ENCODE data around the gene TSEN15. TPM values are rescaled to one million over a fixed set of nuclear protein-coding genes. Genes with fewer than 3 reads are reported as not detected.

Gene TSEN15
- total RNA-seq, 1 experiment from 2014 or later = 31.1 TPM

- no peak overlapping the region for H3K9ac ChIP-seq (ENCODE audit: low read length)
- intact Hi-C loops (cut with micrococcal nuclease) = no loop called here
- no peak overlapping the region for H3K4me3 ChIP-seq (replicated peaks in 1 of 2; ENCODE audit: low read depth in 1 of 2, low read length in 2 of 2)
- ChIA-PET POLR2A (no interaction called here), CTCF (no interaction called here), RAD21 (ENCODE audit: low non-redundant PET in 1 of 2, low total read pairs in 2 of 2, uncharacterized antibody in 2 of 2, unreplicated experiment in 2 of 2) (no interaction called here)
- H3K79me2 ChIP-seq (ENCODE audit: insufficient read depth, low read length) = no peaks in the 10 kb centered on the region
- H3K9me3 ChIP-seq (ENCODE audit: control insufficient read depth in 1 of 2, insufficient read depth in 1 of 2, low read depth in 1 of 2, low read length in 2 of 2) = no peaks in the 10 kb centered on the region
- H2AFZ ChIP-seq (ENCODE audit: low read depth, low read length, poor library complexity, severe bottlenecking) = no peak overlapping the region
- no peaks in the 10 kb centered on the region for H3K27me3 ChIP-seq (ENCODE audit: insufficient read depth, low read length)
- H3K27ac ChIP-seq (ENCODE audit: low read depth, low read length) = no peak overlapping the region
- ATAC-seq (no peak), DNase-seq (ENCODE audit: low read depth, low spot score) (no peak)
- no peaks in the 10 kb centered on the region for H4K20me1 ChIP-seq (ENCODE audit: insufficient read depth)
- no peaks in the 10 kb centered on the region for H3K36me3 ChIP-seq (ENCODE audit: control insufficient read depth in 1 of 2, insufficient read depth in 2 of 2, low read length in 2 of 2)
- no peak overlapping the region for H3K4me2 ChIP-seq (ENCODE audit: low read length)
- H3K4me1 ChIP-seq (ENCODE audit: control insufficient read depth in 1 of 2, insufficient read depth in 2 of 2, low read length in 2 of 2) = no peaks in the 10 kb centered on the region
- no TSS peak for BruUV-seq (replicated peaks)
- H3K9me2 ChIP-seq (ENCODE audit: insufficient read depth) = no peaks in the 10 kb centered on the region
- TF ChIP-seq ZNF274 (IDR thresholded peaks at IDR 0.05; ENCODE audit: low read depth, low read length) (no peak), EZH2phosphoT487 (IDR thresholded peaks at IDR 0.05; ENCODE audit: borderline replicate concordance) (no peak), JUND (IDR thresholded peaks at IDR 0.05) (no peak), RAD21 (IDR thresholded peaks at IDR 0.05; ENCODE audit: low read depth) (no peak)
Measured at GRCh38 chr1:184018622-184019021, 32.9 kb upstream of the TSEN15 start.

GRCh38 chr1:184019069-184019468 lies 32.5 kb upstream of the TSEN15 start:
- H3K9me2 ChIP-seq (ENCODE audit: insufficient read depth) = no peaks in the 10 kb centered on the region
- no TSS peak for BruUV-seq (replicated peaks)
- CTCF ChIA-PET = no interaction called here
- no peak overlapping the region for H3K4me2 ChIP-seq (ENCODE audit: low read length)
- RAD21 ChIA-PET (ENCODE audit: low non-redundant PET in 1 of 2, low total read pairs in 2 of 2, uncharacterized antibody in 2 of 2, unreplicated experiment in 2 of 2) = no interaction called here
- H3K9ac ChIP-seq (ENCODE audit: low read length) = no peak overlapping the region
- no peaks in the 10 kb centered on the region for H3K4me1 ChIP-seq (ENCODE audit: control insufficient read depth in 1 of 2, insufficient read depth in 2 of 2, low read length in 2 of 2)
- H2AFZ ChIP-seq (ENCODE audit: low read depth, low read length, poor library complexity, severe bottlenecking) = no peak overlapping the region
- DNase-seq (ENCODE audit: low read depth, low spot score) (no peak), ATAC-seq (no peak)
- no peak overlapping the region for H3K4me3 ChIP-seq (replicated peaks in 1 of 2; ENCODE audit: low read depth in 1 of 2, low read length in 2 of 2)
- POLR2A ChIA-PET = no interaction called here
- H3K9me3 ChIP-seq (ENCODE audit: control insufficient read depth in 1 of 2, insufficient read depth in 1 of 2, low read depth in 1 of 2, low read length in 2 of 2) = no peaks in the 10 kb centered on the region
- no peaks in the 10 kb centered on the region for H3K79me2 ChIP-seq (ENCODE audit: insufficient read depth, low read length)
- no peaks in the 10 kb centered on the region for H3K27me3 ChIP-seq (ENCODE audit: insufficient read depth, low read length)
- H3K36me3 ChIP-seq (ENCODE audit: control insufficient read depth in 1 of 2, insufficient read depth in 2 of 2, low read length in 2 of 2) = no peaks in the 10 kb centered on the region
- intact Hi-C loops (cut with micrococcal nuclease) = no loop called here
- TF ChIP-seq ATF3 (IDR thresholded peaks at IDR 0.05) (no peak), SIN3A (IDR thresholded peaks at IDR 0.05; ENCODE audit: low read depth) (no peak), CEBPB (IDR thresholded peaks at IDR 0.05; ENCODE audit: low read depth) (no peak), POLR2A (IDR thresholded peaks at IDR 0.05; ENCODE audit: borderline replicate concordance, extremely low read depth, insufficient read depth, insufficient read length) (no peak), ELF1 (IDR thresholded peaks at IDR 0.05; ENCODE audit: borderline replicate concordance, low read depth) (no peak), MAX (IDR thresholded peaks at IDR 0.05) (no peak), ZNF274 (IDR thresholded peaks at IDR 0.05; ENCODE audit: low read depth, low read length) (no peak), SRF (IDR thresholded peaks at IDR 0.05; ENCODE audit: low read depth) (no peak), EZH2phosphoT487 (IDR thresholded peaks at IDR 0.05; ENCODE audit: borderline replicate concordance) (no peak), EGR1 (IDR thresholded peaks at IDR 0.05; ENCODE audit: low read depth) (no peak), ZBTB33 (IDR thresholded peaks at IDR 0.05; ENCODE audit: extremely low read depth, insufficient replicate concordance, low read length) (no peak), REST (IDR thresholded peaks at IDR 0.05; ENCODE audit: low read depth) (no peak), JUND (IDR thresholded peaks at IDR 0.05) (no peak)
- H3K27ac ChIP-seq (ENCODE audit: low read depth, low read length) = no peak overlapping the region
- no peaks in the 10 kb centered on the region for H4K20me1 ChIP-seq (ENCODE audit: insufficient read depth)
